Cardiac fibroblast (primary cell): ENCODE results near the gene ZNF227.
"Not testable (repeated sequence)": the region's sequence is repeated elsewhere in the genome, so short reads cannot be mapped to it uniquely, and the experiment has no call there.

ENCODE experiments used
- DNase-seq, 2 donors: peaks; one replicate each; pipeline versions ENCODE4 v3.0.0 to v3.0.0-alpha.2; 2010; ENCODE audit warnings: low read depth in 2 of 2
- H3K4me3 ChIP-seq, 2 donors: replicated peaks in 1 of 2; 1 replicate in 1 of 2; 2 replicates in 1 of 2; pipeline ENCODE4 v1.5.1; 2011; ENCODE audit warnings: low read depth in 2 of 2, low read length in 2 of 2, mild to moderate bottlenecking in 2 of 2, moderate library complexity in 1 of 2
- TF ChIP-seq, protein P1 (sequence below): IDR thresholded peaks from one replicate; pipeline ENCODE4 v1.5.1; 2011; ENCODE audit warnings: low read depth, mild to moderate bottlenecking, low read length, inconsistent platforms

ZNF227 gene

DNA sequence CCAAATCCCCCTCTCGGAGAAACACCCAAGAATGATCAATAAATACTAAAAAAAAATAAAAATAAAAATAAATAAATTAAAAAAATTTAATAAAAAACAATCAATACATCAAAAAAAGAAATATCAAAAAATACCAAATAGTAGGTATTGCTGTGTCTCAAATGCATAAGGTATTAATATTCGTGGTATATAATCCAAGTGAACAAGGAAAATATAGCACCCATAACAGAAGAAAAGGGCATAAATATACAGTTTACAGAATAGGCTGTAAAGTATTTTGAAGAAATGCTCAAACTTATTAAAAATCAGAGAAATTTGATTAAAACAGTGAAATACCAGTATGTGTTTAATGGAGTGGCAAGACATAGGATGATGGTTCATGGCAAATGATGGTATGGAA is 7.6 kb upstream of the ZNF227 start:
- no peak overlapping the region for H3K4me3 ChIP-seq
- TF ChIP-seq, protein P1, sequence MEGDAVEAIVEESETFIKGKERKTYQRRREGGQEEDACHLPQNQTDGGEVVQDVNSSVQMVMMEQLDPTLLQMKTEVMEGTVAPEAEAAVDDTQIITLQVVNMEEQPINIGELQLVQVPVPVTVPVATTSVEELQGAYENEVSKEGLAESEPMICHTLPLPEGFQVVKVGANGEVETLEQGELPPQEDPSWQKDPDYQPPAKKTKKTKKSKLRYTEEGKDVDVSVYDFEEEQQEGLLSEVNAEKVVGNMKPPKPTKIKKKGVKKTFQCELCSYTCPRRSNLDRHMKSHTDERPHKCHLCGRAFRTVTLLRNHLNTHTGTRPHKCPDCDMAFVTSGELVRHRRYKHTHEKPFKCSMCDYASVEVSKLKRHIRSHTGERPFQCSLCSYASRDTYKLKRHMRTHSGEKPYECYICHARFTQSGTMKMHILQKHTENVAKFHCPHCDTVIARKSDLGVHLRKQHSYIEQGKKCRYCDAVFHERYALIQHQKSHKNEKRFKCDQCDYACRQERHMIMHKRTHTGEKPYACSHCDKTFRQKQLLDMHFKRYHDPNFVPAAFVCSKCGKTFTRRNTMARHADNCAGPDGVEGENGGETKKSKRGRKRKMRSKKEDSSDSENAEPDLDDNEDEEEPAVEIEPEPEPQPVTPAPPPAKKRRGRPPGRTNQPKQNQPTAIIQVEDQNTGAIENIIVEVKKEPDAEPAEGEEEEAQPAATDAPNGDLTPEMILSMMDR, result no peak
- no peak for DNase-seq

DNA sequence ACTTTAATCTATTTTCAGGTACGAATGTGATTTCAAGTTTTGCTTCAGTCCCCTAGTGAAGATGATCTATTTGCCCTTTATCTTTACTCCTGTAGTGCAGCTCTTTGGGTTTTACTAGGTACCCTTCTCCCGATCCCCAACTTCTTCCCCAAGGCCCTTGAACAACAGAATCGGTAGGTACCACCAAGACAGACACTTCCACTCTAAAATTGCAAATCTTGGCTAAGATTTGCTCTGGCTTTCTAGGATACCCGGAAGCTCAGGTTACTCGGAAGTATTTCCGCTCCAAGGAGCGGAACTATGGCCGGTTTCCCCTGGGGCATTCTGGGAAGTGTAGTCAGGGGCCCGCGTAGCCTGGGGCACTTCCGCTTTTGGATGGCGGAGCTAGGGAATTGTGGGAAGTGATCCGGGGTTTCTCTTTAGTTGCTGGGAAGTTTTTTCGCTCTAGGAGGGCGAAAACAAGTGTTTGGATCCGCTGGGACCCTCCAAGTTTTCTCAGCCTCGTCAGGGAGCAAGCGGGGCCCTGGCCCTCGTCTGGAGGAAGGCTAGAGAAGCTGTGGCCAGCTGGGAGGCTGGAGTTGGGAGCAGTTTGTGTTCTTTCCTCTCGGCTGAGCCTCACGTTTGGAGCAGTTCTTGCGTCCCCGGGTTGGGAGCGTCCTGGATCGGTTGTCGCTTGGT is 5.1 kb upstream of the ZNF227 start:
- DNase-seq, result peak; percentile 95 to 96
- peak overlapping the region; percentile 79 to 91 for H3K4me3 ChIP-seq
- TF ChIP-seq, protein P1, result no peak

DNA sequence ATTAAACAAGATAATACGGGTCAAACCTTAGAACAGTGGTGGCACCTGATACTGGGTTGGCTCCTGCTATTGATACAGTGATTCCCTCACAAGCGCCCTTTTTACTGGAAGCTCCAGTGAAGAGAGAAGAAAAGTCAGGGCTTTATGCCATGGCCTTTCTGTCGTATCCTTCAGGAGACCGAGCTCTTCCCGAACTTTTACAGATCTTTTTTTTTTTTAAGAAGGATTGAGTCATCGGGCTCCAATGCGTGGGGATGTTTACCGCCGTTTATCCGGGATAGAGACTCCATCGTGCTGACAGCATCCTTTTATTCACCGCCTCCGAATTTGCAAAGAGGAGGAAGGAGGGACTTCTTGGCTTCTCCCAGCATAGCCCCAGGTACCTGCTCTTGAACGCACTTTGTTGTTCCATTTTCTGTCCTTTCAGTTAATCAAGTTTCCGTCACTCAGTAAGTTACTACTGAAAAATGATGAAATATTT is 574 bp downstream of the ZNF227 start:
- peak; percentile 31 to 46 for DNase-seq
- H3K4me3 ChIP-seq, result peak overlapping the region; percentile 84 to 86
- TF ChIP-seq, protein P1, result no peak

DNA sequence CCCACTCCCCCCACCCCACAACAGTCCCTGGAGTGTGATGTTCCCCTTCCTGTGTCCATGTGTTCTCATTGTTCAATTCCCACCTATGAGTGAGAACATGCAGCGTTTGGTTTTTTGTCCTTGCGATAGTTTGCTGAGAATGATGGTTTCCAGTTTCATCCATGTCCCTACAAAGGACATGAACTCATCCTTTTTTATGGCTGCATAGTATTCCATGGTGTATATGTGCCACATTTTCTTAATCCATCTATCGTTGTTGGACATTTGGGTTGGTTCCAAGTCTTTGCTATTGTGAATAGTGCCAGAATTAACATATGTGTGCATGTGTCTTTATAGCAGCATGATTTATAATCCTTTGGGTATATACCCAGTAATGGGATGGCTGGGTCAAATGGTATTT is 7.6 kb downstream of the ZNF227 start:
- DNase-seq, H3K4me3 ChIP-seq: not testable (repeated sequence)

DNA sequence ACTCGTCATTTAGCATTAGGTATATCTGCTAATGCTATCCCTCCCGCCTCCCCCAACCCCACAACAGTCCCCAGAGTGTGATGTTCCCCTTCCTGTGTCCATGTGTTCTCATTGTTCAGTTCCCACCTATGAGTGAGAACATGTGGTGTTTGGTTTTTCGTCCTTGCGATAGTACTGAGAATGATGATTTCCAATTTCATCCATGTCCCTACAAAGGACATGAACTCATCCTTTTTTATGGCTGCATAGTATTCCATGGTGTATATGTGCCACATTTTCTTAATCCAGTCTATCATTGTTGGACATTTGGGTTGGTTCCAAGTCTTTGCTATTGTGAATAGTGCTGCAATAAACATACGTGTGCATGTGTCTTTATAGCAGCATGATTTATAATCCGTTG is 8.4 kb downstream of the ZNF227 start:
- not testable (repeated sequence) for DNase-seq, H3K4me3 ChIP-seq

DNA sequence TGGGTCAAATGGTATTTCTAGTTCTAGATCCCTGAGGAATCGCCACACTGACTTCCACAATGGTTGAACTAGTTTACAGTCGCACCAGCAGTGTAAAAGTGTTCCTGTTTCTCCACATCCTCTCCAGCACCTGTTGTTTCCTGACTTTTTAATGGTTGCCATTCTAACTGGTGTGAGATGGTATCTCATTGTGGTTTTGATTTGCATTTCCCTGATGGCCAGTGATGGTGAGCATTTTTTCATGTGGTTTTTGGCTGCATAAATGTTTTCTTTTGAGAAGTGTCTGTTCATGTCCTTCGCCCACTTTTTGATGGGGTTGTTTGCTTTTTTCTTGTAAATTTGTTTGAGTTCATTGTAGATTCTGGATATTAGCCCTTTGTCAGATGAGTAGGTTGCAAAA is 9.0 kb downstream of the ZNF227 start:
- H3K4me3 ChIP-seq, DNase-seq: not testable (repeated sequence)

DNA sequence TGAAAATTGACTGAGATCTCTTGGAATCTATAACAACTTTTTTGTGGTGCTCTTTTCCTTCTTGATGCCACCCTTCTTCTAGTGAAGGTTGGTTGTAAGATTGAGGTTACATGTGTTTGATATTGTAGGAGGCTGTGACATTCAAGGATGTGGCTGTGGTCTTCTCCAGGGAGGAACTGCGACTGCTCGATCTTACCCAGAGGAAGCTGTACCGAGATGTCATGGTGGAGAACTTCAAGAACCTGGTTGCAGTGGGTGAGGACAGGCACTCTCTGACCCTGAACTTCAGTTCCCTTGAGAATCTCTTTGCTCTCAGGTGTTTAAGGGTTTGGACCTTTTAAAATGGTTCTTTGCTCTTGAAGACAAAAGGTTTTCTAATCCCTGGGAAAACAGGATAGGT is 16.0 kb downstream of the ZNF227 start:
- TF ChIP-seq, protein P1, result no peak
- H3K4me3 ChIP-seq, result no peak overlapping the region
- no peak for DNase-seq

DNA sequence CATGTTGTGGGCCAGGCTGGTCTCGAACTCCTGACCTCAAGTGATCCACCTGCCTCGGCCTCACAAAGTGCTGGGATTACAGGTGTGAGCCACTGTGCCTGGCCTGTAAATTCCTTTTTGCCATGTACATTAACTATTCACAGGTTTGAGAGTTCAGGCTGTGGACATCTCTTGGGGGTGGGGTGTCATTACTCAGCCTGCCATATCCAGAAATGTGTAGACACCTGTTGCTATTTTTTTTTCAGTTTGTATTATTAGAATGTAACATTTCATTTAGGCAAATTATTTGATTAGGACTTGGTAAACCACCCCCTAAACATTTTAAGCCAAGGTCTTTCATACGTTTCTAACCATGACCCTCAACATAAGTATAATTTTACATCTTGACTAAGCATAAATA is 20.5 kb downstream of the ZNF227 start:
- no peak for DNase-seq
- TF ChIP-seq, protein P1, result no peak
- no peak overlapping the region for H3K4me3 ChIP-seq
